ENCODE data around the gene ZBTB40.

The ZBTB40 gene

DNA sequence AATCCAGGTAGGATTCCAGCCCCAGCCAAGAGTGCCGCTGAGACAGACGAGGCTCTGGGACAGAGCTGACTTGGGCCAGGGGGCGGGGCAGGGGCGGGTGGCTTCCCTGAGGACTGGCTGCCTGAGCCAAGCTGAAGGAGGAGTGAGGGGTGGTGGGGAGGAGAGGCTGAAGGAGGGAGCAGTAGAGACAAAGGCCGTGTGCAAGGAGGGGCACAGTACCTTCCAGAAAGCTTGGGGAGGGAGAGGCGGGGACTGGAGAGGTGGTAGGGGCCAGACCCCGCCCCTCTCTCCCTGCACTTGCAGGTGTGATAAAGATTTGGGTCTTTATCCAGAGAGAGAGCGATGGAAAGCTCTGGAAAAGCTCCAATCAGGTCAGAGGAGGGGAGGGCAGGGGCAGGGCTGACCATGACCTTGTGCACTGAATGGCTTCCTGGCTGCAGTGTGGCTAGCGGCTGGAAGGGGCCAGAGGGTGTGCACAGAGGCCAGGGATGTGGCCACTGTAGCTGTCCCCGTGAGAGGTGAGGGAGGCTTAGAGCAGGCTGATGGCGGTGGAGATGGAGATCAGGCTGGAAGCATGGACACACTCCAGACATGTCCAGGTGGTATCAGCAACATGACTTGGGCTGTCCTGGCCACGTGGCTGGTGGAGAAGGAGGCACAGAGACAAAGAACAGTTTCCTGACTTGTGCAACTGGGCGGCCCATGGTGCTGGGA lies 104.9 kb downstream of the ZBTB40 start:
- H3K9ac ChIP-seq (ENCODE audit: low read depth in 1 of 2, low read length in 2 of 2), result no peak overlapping the region
- H3K4me3 ChIP-seq (ENCODE audit: low read length in 2 of 2), result no peak overlapping the region
- no peak overlapping the region for H3K27ac ChIP-seq (ENCODE audit: low read depth in 2 of 2, low read length in 2 of 2)
- no peaks in the 10 kb centered on the region for H3K9me3 ChIP-seq (ENCODE audit: control insufficient read depth in 2 of 2, low read length in 2 of 2)
- H3K4me1 ChIP-seq (ENCODE audit: control insufficient read depth in 2 of 2, insufficient read depth in 2 of 2, low read length in 2 of 2), result peaks cover 4 to 16% of the 10 kb centered on the region in 2 donors
- peaks cover 17 to 22% of the 10 kb centered on the region in 2 donors for H3K27me3 ChIP-seq (ENCODE audit: control insufficient read depth in 2 of 2, insufficient read depth in 2 of 2, low read length in 2 of 2)
- H3K36me3 ChIP-seq (ENCODE audit: control insufficient read depth in 2 of 2, insufficient read depth in 2 of 2, low read length in 2 of 2), result no peaks in the 10 kb centered on the region

DNA sequence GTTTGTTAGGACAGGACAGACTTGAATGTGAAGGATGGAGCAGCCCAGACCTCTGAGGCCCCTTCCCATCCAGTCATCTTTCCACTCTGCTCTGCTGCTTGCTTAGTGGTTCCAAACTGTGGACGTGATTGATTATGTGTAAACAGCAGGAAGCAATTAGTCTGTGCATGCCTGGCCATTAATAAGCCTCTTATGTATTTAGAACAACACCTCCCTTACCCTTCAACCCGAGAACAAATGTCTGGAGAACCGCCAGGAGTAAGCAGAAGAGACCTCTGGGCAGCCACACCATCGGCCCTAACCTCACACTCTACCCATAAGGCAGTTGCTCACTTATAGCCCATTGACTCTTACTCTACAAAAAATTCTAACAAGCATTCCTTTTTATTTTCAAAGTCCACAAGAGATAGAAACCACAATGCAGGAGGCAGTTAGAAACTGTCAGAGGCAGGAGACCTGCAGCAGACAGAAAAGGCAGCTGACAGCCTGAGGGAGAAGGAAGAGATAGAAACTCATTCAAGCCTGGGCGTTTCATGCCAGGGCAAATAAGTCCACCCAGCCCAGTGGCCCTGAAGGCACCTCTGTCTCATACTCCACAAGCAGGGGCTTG lies 105.8 kb downstream of the ZBTB40 start:
- Histone ChIP-seq H3K27me3 (ENCODE audit: control insufficient read depth in 2 of 2, insufficient read depth in 2 of 2, low read length in 2 of 2) (peaks cover 26 to 31% of the 10 kb centered on the region in 2 donors), H3K27ac (ENCODE audit: low read depth in 2 of 2, low read length in 2 of 2) (no peak overlapping the region), H3K9me3 (ENCODE audit: control insufficient read depth in 2 of 2, low read length in 2 of 2) (no peaks in the 10 kb centered on the region), H3K36me3 (ENCODE audit: control insufficient read depth in 2 of 2, insufficient read depth in 2 of 2, low read length in 2 of 2) (no peaks in the 10 kb centered on the region), H3K4me3 (ENCODE audit: low read length in 2 of 2) (no peak overlapping the region), H3K9ac (ENCODE audit: low read depth in 1 of 2, low read length in 2 of 2) (no peak overlapping the region), H3K4me1 (ENCODE audit: control insufficient read depth in 2 of 2, insufficient read depth in 2 of 2, low read length in 2 of 2) (peaks cover 4 to 16% of the 10 kb centered on the region in 2 donors)

DNA sequence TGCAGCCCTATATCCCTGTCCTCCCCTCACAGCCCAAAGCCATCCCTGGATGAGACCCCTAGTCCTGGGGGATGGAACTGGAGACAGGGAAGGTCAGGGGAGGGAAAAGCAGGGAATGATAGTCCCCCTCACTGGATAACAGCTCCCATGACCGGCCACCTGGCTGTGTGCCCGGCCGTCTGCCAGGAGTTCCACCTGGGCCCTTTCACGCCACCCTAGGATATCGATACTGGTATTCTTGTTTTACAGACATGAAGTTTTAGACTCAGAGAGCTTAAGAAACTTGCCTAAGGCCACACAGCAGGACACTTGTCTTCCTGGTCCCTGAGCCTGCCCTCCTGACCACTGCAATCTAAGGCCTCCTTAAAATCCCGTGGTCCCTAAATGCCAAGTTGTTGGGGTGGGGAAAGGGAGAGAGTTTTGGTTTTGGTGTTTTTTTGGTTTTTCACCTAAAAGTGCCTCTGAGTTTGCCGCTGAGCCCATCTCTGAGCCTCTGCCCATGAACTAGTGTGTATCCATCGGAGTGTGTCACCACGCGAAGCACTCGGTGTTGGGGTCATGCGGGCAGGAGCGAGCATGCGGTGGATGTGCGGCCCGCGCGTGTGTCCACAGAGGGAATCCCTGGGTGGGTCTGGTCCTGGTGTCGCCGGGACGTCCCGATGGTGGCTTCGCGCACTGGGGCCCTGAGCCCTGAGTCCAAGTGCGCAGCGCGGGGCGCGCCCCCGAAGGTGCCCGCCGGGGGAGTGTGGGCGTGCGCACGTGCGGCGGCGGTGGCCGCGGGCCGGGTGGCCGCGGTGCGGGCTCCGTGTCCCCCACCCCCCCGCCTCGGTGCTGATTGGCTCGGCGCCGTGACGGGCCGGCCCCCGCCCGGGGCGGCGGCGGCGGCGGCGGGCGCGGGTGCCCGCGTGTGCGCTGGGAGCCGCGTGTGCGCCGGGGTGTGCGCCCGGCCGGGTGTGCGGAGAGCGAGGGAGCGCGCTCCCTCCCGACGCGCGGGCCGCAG lies 111.2 kb downstream of the ZBTB40 start, which contains the start of gene EPHA8:
Gene EPHA8, plus strand, starts transcription at position 906 of the 1,000 bp plus-strand sequence. CDS start 147 bp downstream, outside the sequence.
- peaks cover 43 to 57% of the 10 kb centered on the region in 2 donors for H3K27me3 ChIP-seq (ENCODE audit: control insufficient read depth in 2 of 2, insufficient read depth in 2 of 2, low read length in 2 of 2)
- H3K4me3 ChIP-seq (ENCODE audit: low read length in 2 of 2), result no peak within 1 kb of the TSS

DNA sequence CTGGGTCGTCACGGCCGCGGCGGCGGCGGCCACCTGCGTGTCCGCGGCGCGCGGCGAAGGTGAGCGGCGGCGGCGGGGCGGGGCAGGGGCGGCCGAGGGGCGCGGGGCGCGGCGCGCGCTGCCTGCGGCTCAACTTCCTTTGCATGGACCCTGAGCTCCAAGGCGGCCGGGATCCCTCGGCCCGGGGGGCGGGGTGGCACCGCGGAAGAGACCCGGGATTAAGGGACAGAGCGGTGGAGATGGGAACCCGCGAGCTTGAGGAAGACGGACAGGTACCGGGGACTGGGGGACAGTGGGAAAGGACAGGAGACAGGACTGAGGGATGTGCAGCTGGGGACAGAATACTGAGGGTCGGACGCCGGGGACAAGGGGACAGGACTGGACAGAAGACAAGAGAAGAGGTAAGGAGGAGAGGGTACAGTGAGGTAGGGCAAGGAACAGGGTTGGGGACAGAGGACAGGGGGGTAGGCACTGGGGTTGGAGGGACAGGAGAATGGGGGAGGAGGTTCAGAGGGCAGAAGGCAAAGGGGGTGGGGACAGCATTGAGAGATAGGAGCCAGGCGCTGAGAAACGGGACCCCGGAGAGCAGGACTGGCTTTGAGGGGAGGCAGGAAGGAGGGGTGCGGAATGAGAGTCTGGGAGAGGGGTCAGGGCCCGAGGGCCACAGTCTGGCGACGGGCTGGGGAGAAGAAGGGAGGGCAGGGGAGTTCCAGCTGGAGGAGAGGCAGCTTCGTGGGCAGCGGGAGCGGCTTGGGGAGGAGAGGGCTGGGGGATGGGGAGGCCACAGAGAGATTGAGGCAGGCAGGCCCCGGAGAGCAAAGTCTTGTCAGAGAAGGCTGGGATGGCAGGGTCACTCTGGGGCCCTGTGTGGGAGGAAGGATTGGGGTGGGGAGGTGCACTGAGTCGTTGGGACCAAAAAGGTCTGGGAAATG lies 112.3 kb downstream of the ZBTB40 start:
- Histone ChIP-seq H3K4me3 (ENCODE audit: low read length in 2 of 2) (no peak overlapping the region), H3K36me3 (ENCODE audit: control insufficient read depth in 2 of 2, insufficient read depth in 2 of 2, low read length in 2 of 2) (no peaks in the 10 kb centered on the region), H3K9ac (ENCODE audit: low read depth in 1 of 2, low read length in 2 of 2) (no peak overlapping the region), H3K27ac (ENCODE audit: low read depth in 2 of 2, low read length in 2 of 2) (no peak overlapping the region), H3K4me1 (ENCODE audit: control insufficient read depth in 2 of 2, insufficient read depth in 2 of 2, low read length in 2 of 2) (no peaks in the 10 kb centered on the region), H3K9me3 (ENCODE audit: control insufficient read depth in 2 of 2, low read length in 2 of 2) (no peaks in the 10 kb centered on the region), H3K27me3 (ENCODE audit: control insufficient read depth in 2 of 2, insufficient read depth in 2 of 2, low read length in 2 of 2) (peaks cover 43 to 57% of the 10 kb centered on the region in 2 donors)

More for the DNA sequence above, 111.2 kb downstream of the ZBTB40 start, which contains the start of gene EPHA8:
- no peaks in the 10 kb centered on the region for H3K9me3 ChIP-seq (ENCODE audit: control insufficient read depth in 2 of 2, low read length in 2 of 2)
- H3K36me3 ChIP-seq (ENCODE audit: control insufficient read depth in 2 of 2, insufficient read depth in 2 of 2, low read length in 2 of 2), result no peaks in the 10 kb centered on the region
- H3K27ac ChIP-seq (ENCODE audit: low read depth in 2 of 2, low read length in 2 of 2), result no peak within 1 kb of the TSS
- no peaks in the 10 kb centered on the region for H3K4me1 ChIP-seq (ENCODE audit: control insufficient read depth in 2 of 2, insufficient read depth in 2 of 2, low read length in 2 of 2)
- no peak within 1 kb of the TSS for H3K9ac ChIP-seq (ENCODE audit: low read depth in 1 of 2, low read length in 2 of 2)

DNA sequence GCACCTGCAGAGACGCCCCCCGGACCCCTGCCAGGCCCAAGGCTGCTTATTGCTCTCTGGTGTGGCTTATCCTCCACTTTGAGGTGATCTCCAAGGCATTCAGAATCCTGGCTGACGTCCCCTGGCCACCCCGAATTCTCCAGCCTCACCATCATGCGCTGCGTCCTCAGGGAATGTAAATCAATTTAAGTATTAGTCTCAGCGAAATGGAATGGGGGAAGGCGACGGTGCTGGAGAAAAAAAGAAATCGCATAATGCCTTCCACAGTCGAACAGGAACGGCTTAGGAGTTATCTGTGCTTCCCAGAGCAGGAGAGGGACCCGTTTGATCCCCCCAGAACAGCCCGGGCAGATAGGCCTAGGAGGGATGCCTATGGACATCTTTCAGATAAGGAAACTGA lies 114.5 kb downstream of the ZBTB40 start:
- Histone ChIP-seq H3K9me3 (ENCODE audit: control insufficient read depth in 2 of 2, low read length in 2 of 2) (no peaks in the 10 kb centered on the region), H3K4me1 (ENCODE audit: control insufficient read depth in 2 of 2, insufficient read depth in 2 of 2, low read length in 2 of 2) (no peaks in the 10 kb centered on the region), H3K27me3 (ENCODE audit: control insufficient read depth in 2 of 2, insufficient read depth in 2 of 2, low read length in 2 of 2) (peaks cover 36 to 50% of the 10 kb centered on the region in 2 donors), H3K4me3 (ENCODE audit: low read length in 2 of 2) (no peak overlapping the region), H3K27ac (ENCODE audit: low read depth in 2 of 2, low read length in 2 of 2) (no peak overlapping the region), H3K9ac (ENCODE audit: low read depth in 1 of 2, low read length in 2 of 2) (no peak overlapping the region), H3K36me3 (ENCODE audit: control insufficient read depth in 2 of 2, insufficient read depth in 2 of 2, low read length in 2 of 2) (no peaks in the 10 kb centered on the region)

DNA sequence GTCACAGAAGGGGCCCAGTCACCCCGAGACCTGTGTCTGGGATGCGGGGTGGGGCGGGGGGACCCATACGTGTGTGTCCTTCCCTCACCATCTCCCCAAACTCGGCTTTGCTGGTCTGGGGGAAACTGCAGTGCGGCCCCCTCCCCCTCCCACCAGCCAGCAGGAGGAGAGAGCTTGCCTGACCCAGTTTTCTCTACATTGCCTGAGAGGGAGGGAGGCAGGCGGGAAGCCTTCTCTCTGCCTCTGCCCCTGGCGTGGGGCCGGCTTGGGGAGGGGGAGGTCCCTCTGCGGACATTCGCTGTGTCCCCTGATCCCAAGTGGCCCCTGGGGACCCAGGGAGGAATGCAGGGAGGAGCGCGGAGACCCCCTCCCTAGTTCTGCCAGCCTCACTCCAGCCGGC lies 115.5 kb downstream of the ZBTB40 start:
- Histone ChIP-seq H3K27me3 (ENCODE audit: control insufficient read depth in 2 of 2, insufficient read depth in 2 of 2, low read length in 2 of 2) (peaks cover 32 to 44% of the 10 kb centered on the region in 2 donors), H3K27ac (ENCODE audit: low read depth in 2 of 2, low read length in 2 of 2) (no peak overlapping the region), H3K4me1 (ENCODE audit: control insufficient read depth in 2 of 2, insufficient read depth in 2 of 2, low read length in 2 of 2) (no peaks in the 10 kb centered on the region), H3K4me3 (ENCODE audit: low read length in 2 of 2) (no peak overlapping the region), H3K36me3 (ENCODE audit: control insufficient read depth in 2 of 2, insufficient read depth in 2 of 2, low read length in 2 of 2) (no peaks in the 10 kb centered on the region), H3K9me3 (ENCODE audit: control insufficient read depth in 2 of 2, low read length in 2 of 2) (no peaks in the 10 kb centered on the region), H3K9ac (ENCODE audit: low read depth in 1 of 2, low read length in 2 of 2) (no peak overlapping the region)

DNA sequence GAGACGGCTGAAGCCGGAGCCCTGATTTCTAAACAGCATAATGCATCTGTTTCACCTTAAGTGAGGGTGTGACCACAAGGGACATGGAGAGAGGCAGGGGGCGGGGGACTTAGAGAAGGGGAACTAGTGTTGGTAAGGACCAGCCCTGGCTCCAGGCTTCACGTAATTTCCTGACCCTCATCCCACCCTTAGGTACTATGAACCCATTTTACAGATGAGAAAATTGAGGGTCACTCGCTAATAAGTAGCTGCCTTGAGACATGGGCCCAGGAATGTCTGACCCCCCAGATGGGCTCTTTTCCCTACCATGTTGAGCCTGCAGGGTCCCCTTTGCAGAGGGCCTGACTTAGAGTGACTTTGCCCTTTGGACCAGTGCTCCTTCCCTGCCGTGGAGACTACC lies 116.3 kb downstream of the ZBTB40 start:
- Histone ChIP-seq H3K9me3 (ENCODE audit: control insufficient read depth in 2 of 2, low read length in 2 of 2) (no peaks in the 10 kb centered on the region), H3K9ac (ENCODE audit: low read depth in 1 of 2, low read length in 2 of 2) (no peak overlapping the region), H3K36me3 (ENCODE audit: control insufficient read depth in 2 of 2, insufficient read depth in 2 of 2, low read length in 2 of 2) (no peaks in the 10 kb centered on the region), H3K27me3 (ENCODE audit: control insufficient read depth in 2 of 2, insufficient read depth in 2 of 2, low read length in 2 of 2) (peaks cover 24 to 36% of the 10 kb centered on the region in 2 donors), H3K4me3 (ENCODE audit: low read length in 2 of 2) (no peak overlapping the region), H3K4me1 (ENCODE audit: control insufficient read depth in 2 of 2, insufficient read depth in 2 of 2, low read length in 2 of 2) (no peaks in the 10 kb centered on the region), H3K27ac (ENCODE audit: low read depth in 2 of 2, low read length in 2 of 2) (no peak overlapping the region)

DNA sequence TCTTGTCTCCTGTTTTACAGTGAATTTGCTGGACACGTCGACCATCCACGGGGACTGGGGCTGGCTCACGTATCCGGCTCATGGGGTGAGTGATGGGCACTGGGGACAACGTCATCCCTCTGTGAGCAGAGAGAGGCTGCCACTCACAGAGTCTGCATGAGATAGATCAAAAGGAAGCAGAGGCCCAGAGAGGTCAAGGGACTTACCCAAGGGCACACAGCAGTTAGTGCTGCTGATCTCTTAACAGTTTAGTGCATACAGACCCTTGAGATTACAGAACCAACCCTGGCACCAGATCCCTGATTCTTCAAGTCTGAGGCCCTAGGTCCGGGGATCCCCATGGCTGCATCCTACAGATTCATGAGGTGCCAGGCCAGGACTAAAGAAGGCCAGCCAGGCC lies 117.6 kb downstream of the ZBTB40 start:
- Histone ChIP-seq H3K27ac (ENCODE audit: low read depth in 2 of 2, low read length in 2 of 2) (no peak overlapping the region), H3K4me3 (ENCODE audit: low read length in 2 of 2) (no peak overlapping the region), H3K4me1 (ENCODE audit: control insufficient read depth in 2 of 2, insufficient read depth in 2 of 2, low read length in 2 of 2) (no peaks in the 10 kb centered on the region), H3K9ac (ENCODE audit: low read depth in 1 of 2, low read length in 2 of 2) (no peak overlapping the region), H3K36me3 (ENCODE audit: control insufficient read depth in 2 of 2, insufficient read depth in 2 of 2, low read length in 2 of 2) (no peaks in the 10 kb centered on the region), H3K27me3 (ENCODE audit: control insufficient read depth in 2 of 2, insufficient read depth in 2 of 2, low read length in 2 of 2) (peaks cover 21 to 28% of the 10 kb centered on the region in 2 donors), H3K9me3 (ENCODE audit: control insufficient read depth in 2 of 2, low read length in 2 of 2) (no peaks in the 10 kb centered on the region)

DNA sequence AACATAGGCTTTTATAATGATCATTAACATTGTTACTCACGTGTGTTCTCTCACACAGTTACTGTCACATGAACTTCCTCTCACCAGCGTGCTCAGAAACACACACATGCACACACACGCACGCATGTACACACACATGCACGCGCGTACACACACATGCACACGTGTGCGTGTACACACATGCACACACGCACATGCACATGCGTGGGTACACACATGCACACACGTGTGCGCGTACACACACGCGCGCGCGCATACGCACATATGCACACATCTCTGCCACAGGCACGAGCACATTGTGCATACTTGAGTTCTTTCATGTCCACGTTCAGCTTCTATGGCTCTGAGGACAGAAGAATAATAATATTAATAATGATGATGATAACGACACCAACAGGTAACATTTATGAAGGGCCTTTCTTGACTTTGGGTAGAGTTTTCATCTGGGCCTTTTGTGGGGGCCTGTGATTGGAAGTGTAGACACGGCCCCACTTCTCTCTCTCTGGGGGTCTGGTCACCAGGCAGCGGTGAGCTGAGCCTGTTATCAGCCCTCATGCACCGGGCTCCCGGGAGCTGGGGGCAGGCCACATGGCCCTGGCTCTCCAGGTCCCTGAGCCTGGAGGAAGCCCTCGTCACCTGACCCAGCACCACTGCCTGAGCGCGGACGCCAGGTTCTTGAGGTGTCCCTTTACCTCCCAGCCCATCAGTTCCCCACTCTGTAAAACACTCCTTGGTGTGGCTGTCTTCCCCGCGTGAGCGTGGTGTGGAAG lies 118.7 kb downstream of the ZBTB40 start:
- no peak overlapping the region for H3K27ac ChIP-seq (ENCODE audit: low read depth in 2 of 2, low read length in 2 of 2)
- H3K4me1 ChIP-seq (ENCODE audit: control insufficient read depth in 2 of 2, insufficient read depth in 2 of 2, low read length in 2 of 2), result no peaks in the 10 kb centered on the region
- H3K9me3 ChIP-seq (ENCODE audit: control insufficient read depth in 2 of 2, low read length in 2 of 2), result no peaks in the 10 kb centered on the region
- H3K36me3 ChIP-seq (ENCODE audit: control insufficient read depth in 2 of 2, insufficient read depth in 2 of 2, low read length in 2 of 2), result no peaks in the 10 kb centered on the region
- H3K9ac ChIP-seq (ENCODE audit: low read depth in 1 of 2, low read length in 2 of 2), result no peak overlapping the region
- H3K4me3 ChIP-seq (ENCODE audit: low read length in 2 of 2), result no peak overlapping the region
- H3K27me3 ChIP-seq (ENCODE audit: control insufficient read depth in 2 of 2, insufficient read depth in 2 of 2, low read length in 2 of 2), result peaks cover 14 to 19% of the 10 kb centered on the region in 2 donors
